A673 (cell line): ENCODE data around the gene CDHR2.

ENCODE experiments used
- EZH2 ChIP-seq: fragments of 200-600 bp; sonication (generic); IDR thresholded peaks from 2 replicates; pipeline ENCODE4 v1.6.1; 2017; ENCODE audit warnings: borderline replicate concordance, low read depth, mild to moderate bottlenecking, mixed read lengths, antibody characterized with exemption, low read length; ENCODE audit not compliant: poor library complexity, severe bottlenecking
- TF ChIP-seq, protein P1 (sequence below): fragments of 300-800, 200-600 bp; sonication (generic); conservative IDR thresholded peaks from 2 replicates; pipeline ENCODE4 v1.5.1; 2017; ENCODE audit warnings: low read depth, mild to moderate bottlenecking, antibody characterized with exemption, low read length, moderate library complexity, mixed read lengths

GRCh38 chr5:176643491-176644219 is 94.5 kb downstream of the CDHR2 start:
- no peak for TF ChIP-seq EZH2
- TF ChIP-seq, protein P1, sequence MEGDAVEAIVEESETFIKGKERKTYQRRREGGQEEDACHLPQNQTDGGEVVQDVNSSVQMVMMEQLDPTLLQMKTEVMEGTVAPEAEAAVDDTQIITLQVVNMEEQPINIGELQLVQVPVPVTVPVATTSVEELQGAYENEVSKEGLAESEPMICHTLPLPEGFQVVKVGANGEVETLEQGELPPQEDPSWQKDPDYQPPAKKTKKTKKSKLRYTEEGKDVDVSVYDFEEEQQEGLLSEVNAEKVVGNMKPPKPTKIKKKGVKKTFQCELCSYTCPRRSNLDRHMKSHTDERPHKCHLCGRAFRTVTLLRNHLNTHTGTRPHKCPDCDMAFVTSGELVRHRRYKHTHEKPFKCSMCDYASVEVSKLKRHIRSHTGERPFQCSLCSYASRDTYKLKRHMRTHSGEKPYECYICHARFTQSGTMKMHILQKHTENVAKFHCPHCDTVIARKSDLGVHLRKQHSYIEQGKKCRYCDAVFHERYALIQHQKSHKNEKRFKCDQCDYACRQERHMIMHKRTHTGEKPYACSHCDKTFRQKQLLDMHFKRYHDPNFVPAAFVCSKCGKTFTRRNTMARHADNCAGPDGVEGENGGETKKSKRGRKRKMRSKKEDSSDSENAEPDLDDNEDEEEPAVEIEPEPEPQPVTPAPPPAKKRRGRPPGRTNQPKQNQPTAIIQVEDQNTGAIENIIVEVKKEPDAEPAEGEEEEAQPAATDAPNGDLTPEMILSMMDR = no peak
